ENCODE measurements around the gene CYBRD1. TPM values are rescaled to one million over a fixed set of nuclear protein-coding genes. Genes with fewer than 3 reads are reported as not detected.

Gene CYBRD1
- total and polyA plus RNA-seq, 2 experiments from 2014 or later: 42.4 to 66.1 TPM

DNA sequence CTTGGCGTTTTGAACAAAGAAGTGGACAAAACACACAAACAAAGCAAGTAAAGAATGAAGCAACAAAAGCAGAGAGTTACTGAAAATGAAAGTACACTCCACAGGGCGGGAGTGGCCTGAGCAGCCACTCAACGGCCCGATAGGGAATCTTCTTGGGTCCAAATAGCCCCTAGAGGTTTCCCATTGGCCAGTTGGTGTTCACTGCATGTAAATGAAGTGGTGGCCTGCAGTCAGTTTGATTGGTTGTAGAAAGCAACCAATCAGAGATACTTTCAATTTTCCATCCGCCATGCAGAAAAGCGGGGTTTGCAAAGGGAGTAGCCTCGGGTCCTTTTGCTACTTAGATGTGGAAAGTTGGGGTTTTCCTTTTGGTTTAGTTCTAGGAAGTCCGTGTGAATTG, 31.6 kb downstream of the CYBRD1 start:
- H3K27ac ChIP-seq: no peak overlapping the region
- H3K27me3 ChIP-seq: no peaks in the 10 kb centered on the region
- no peaks in the 10 kb centered on the region for H3K9me3 ChIP-seq (ENCODE audit: low read depth)
- no peak for DNase-seq (ENCODE audit: low spot score)
- 96% methylated on average over 8 of the region's 8 CpGs for WGBS (ENCODE audit: low lambda C conversion rate, missing lambda C conversion rate)
- H2AFZ ChIP-seq: no peak overlapping the region
- H3K4me1 ChIP-seq (ENCODE audit: insufficient read depth): no peaks in the 10 kb centered on the region
- H4K20me1 ChIP-seq (ENCODE audit: insufficient read depth, poor library complexity, severe bottlenecking): no peaks in the 10 kb centered on the region
- H3K9me2 ChIP-seq (replicated peaks; ENCODE audit: insufficient read depth): no peaks in the 10 kb centered on the region
- no peak overlapping the region for H3K4me3 ChIP-seq
- TF ChIP-seq, protein P1, sequence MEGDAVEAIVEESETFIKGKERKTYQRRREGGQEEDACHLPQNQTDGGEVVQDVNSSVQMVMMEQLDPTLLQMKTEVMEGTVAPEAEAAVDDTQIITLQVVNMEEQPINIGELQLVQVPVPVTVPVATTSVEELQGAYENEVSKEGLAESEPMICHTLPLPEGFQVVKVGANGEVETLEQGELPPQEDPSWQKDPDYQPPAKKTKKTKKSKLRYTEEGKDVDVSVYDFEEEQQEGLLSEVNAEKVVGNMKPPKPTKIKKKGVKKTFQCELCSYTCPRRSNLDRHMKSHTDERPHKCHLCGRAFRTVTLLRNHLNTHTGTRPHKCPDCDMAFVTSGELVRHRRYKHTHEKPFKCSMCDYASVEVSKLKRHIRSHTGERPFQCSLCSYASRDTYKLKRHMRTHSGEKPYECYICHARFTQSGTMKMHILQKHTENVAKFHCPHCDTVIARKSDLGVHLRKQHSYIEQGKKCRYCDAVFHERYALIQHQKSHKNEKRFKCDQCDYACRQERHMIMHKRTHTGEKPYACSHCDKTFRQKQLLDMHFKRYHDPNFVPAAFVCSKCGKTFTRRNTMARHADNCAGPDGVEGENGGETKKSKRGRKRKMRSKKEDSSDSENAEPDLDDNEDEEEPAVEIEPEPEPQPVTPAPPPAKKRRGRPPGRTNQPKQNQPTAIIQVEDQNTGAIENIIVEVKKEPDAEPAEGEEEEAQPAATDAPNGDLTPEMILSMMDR (IDR thresholded peaks at IDR 0.05; ENCODE audit: poor library complexity): no peak
- TF ChIP-seq EZH2phosphoT487 (IDR thresholded peaks at IDR 0.05; ENCODE audit: low read depth, severe bottlenecking, unreplicated experiment) (no peak), EZH2 (IDR thresholded peaks at IDR 0.05; ENCODE audit: borderline replicate concordance) (no peak)
- no peak overlapping the region for H3K4me2 ChIP-seq
- no peaks in the 10 kb centered on the region for H3K79me2 ChIP-seq
- no peaks in the 10 kb centered on the region for H3K36me3 ChIP-seq (replicated peaks; ENCODE audit: insufficient read depth, low read depth)

DNA sequence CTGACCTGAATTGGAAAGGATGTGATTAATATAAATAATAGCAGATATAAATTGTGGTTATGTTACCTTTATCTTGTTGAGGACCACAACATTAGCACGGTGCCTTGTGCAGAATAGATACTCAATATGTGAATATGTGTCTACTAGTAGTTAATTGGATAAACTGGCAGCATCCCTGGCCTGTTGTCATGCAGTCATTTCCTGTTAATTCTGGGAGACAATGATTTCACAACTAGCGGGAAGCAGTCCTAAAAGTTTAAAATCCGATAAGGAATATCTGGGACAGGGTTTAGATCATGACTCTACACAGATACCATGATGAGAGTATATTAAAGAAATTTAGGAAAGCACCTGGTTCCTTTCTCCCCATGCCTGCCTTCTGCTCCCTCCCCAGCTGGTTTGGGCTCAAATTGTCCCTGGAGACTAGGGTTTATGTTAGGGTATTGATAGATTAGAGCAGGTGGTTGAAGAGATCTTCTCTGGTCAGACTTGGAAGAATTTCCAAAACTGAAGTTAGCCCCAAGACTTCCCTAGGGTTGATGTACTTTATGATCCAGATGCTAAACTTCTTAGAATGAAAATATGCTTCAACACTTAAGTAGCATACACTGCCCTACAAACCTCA, 32.8 kb downstream of the CYBRD1 start:
- no peak for DNase-seq (ENCODE audit: low spot score)
- H3K79me2 ChIP-seq: no peaks in the 10 kb centered on the region
- TF ChIP-seq EZH2 (IDR thresholded peaks at IDR 0.05; ENCODE audit: borderline replicate concordance): no peak
- TF ChIP-seq, protein P1 (IDR thresholded peaks at IDR 0.05; ENCODE audit: poor library complexity): no peak
- TF ChIP-seq EZH2phosphoT487 (IDR thresholded peaks at IDR 0.05; ENCODE audit: low read depth, severe bottlenecking, unreplicated experiment): no peak
- H3K4me3 ChIP-seq: no peak overlapping the region
- H3K4me1 ChIP-seq (ENCODE audit: insufficient read depth): no peaks in the 10 kb centered on the region
- no peak overlapping the region for H3K27ac ChIP-seq
- no peaks in the 10 kb centered on the region for H4K20me1 ChIP-seq (ENCODE audit: insufficient read depth, poor library complexity, severe bottlenecking)
- no peak overlapping the region for H3K4me2 ChIP-seq
- no peaks in the 10 kb centered on the region for H3K36me3 ChIP-seq (replicated peaks; ENCODE audit: insufficient read depth, low read depth)
- H3K27me3 ChIP-seq: no peaks in the 10 kb centered on the region
- H2AFZ ChIP-seq: no peak overlapping the region
- WGBS (ENCODE audit: low lambda C conversion rate, missing lambda C conversion rate): 88% methylated on average over 3 of the region's 3 CpGs
- no peaks in the 10 kb centered on the region for H3K9me2 ChIP-seq (replicated peaks; ENCODE audit: insufficient read depth)
- no peaks in the 10 kb centered on the region for H3K9me3 ChIP-seq (ENCODE audit: low read depth)

DNA sequence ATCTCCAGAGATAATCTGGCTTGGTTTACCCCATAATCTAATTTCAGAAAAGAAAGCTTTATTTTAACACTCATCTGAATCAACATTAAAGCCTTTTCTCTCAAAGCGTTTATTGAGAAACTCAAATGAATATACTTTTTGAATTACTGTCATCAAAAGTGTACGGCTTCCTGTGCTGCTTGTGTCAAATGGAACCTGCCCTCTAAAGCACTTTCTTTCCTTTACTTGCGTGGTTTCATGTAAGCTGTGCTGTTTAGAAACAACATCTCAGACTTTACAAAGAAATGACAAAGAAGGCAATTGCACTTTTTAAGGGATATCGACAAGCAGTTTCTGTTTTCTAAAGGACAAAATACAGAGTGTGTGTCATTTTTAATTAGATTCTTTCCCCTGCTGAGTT, 35.1 kb downstream of the CYBRD1 start:
- Histone ChIP-seq H2AFZ (no peak overlapping the region), H3K27ac (no peak overlapping the region), H3K4me3 (no peak overlapping the region), H3K79me2 (no peaks in the 10 kb centered on the region), H3K27me3 (no peaks in the 10 kb centered on the region), H4K20me1 (ENCODE audit: insufficient read depth, poor library complexity, severe bottlenecking) (no peaks in the 10 kb centered on the region), H3K36me3 (replicated peaks; ENCODE audit: insufficient read depth, low read depth) (no peaks in the 10 kb centered on the region), H3K4me1 (ENCODE audit: insufficient read depth) (no peaks in the 10 kb centered on the region), H3K9me2 (replicated peaks; ENCODE audit: insufficient read depth) (no peaks in the 10 kb centered on the region), H3K9me3 (ENCODE audit: low read depth) (no peaks in the 10 kb centered on the region), H3K4me2 (no peak overlapping the region)
- WGBS (ENCODE audit: low lambda C conversion rate, missing lambda C conversion rate): 86% methylated on average over 4 of the region's 4 CpGs
- no peak for DNase-seq (ENCODE audit: low spot score)
- no peak for TF ChIP-seq EZH2phosphoT487 (IDR thresholded peaks at IDR 0.05; ENCODE audit: low read depth, severe bottlenecking, unreplicated experiment)
- TF ChIP-seq, protein P1 (IDR thresholded peaks at IDR 0.05; ENCODE audit: poor library complexity): no peak
- TF ChIP-seq EZH2 (IDR thresholded peaks at IDR 0.05; ENCODE audit: borderline replicate concordance): no peak

All from hepatocyte (in vitro differentiated cells).